H1 (cell line): ENCODE results near the gene PDPK1. TPM values are rescaled to one million over a fixed set of nuclear protein-coding genes. Genes with fewer than 3 reads are reported as not detected.
"Not testable (repeated sequence)": the region's sequence is repeated elsewhere in the genome, so short reads cannot be mapped to it uniquely, and the experiment has no call there.

ENCODE experiments used
- CTCF ChIA-PET: fragments of 300-600 bp; sonication (Branson Sonifier 250); formaldehyde crosslinking; loops from one replicate; lab custom pipeline; 2021; ENCODE audit not compliant: partially characterized antibody; lab: Charles Lee
- POLR2A ChIA-PET: fragments of 300-600 bp; sonication (Branson Sonifier 250); formaldehyde crosslinking; loops from one replicate; lab custom pipeline; 2021; ENCODE audit warnings: inconsistent platforms; ENCODE audit not compliant: partially characterized antibody; lab: Charles Lee
- DNase-seq, 2 experiments: peaks; one replicate each; pipeline versions ENCODE4 v3.0.0 to v3.0.0-alpha.2; 2010 to 2022; ENCODE audit warnings: low spot score in 2 of 2, low read depth in 1 of 2, mixed read lengths in 1 of 2
- FAIRE-seq: peaks from 2 replicates; lab custom pipeline; 2011; peaks lifted over from hg19 to GRCh38; lab: Jason Lieb, UNC
- H2AFZ ChIP-seq: 2 replicates; pipeline ENCODE4 v1.8.1; 2012; ENCODE audit warnings: low read length, inconsistent platforms
- H2AK5ac ChIP-seq: 2 replicates; pipeline ENCODE4 v1.6.1; 2013; ENCODE audit warnings: low read depth, low read length
- H2BK120ac ChIP-seq: replicated peaks from 2 replicates; pipeline ENCODE3; 2013; ENCODE audit warnings: low read depth, low read length, inconsistent platforms
- H2BK12ac ChIP-seq: 2 replicates; pipeline ENCODE4 v1.6.1; 2013; ENCODE audit warnings: low read depth, low read length
- H2BK15ac ChIP-seq: 2 replicates; pipeline ENCODE4 v1.6.1; 2013; ENCODE audit warnings: low read length
- H2BK20ac ChIP-seq: 2 replicates; pipeline ENCODE4 v1.6.1; 2013; ENCODE audit warnings: low read length
- H2BK5ac ChIP-seq: 2 replicates; pipeline ENCODE4 v1.6.1; 2013; ENCODE audit warnings: low read depth, low read length
- H3K14ac ChIP-seq: 2 replicates; pipeline ENCODE4 v1.6.1; 2013; ENCODE audit warnings: inconsistent platforms; ENCODE audit not compliant: insufficient read length
- H3K18ac ChIP-seq: 2 replicates; pipeline ENCODE4 v1.6.1; 2013; ENCODE audit warnings: low read length; ENCODE audit errors: extremely low read depth
- H3K23ac ChIP-seq: 2 replicates; pipeline ENCODE4 v1.6.1; 2013; ENCODE audit warnings: inconsistent platforms; ENCODE audit not compliant: insufficient read length
- H3K23me2 ChIP-seq: 2 replicates; pipeline ENCODE4 v1.6.1; 2013; ENCODE audit warnings: low read depth, low read length
- H3K27ac ChIP-seq: 2 replicates; pipeline ENCODE4 v1.6.1; 2011; ENCODE audit warnings: low read depth, low read length, inconsistent platforms
- H3K27me3 ChIP-seq, 4 experiments: replicated peaks in 1 of 4; 1 replicate in 1 of 4; 2 replicates in 3 of 4; pipeline versions ENCODE4 v1.6.1 to v1.8.1; 2011 to 2013; ENCODE audit warnings: low read length in 3 of 4, mild to moderate bottlenecking in 3 of 4, inconsistent platforms in 2 of 4, mixed read lengths in 2 of 4, moderate library complexity in 1 of 4; ENCODE audit not compliant: control insufficient read depth in 3 of 4, insufficient read depth in 3 of 4; ENCODE audit errors: extremely low read depth in 1 of 4
- H3K36me3 ChIP-seq, 4 experiments: 2 replicates each; pipeline versions ENCODE4 v1.6.1 to v1.8.1; 2011 to 2013; ENCODE audit warnings: mild to moderate bottlenecking in 4 of 4, low read length in 3 of 4, moderate library complexity in 2 of 4, control low read depth in 1 of 4, inconsistent platforms in 1 of 4; ENCODE audit not compliant: insufficient read depth in 4 of 4, control insufficient read depth in 2 of 4
- H3K4ac ChIP-seq: replicated peaks from 2 replicates; pipeline ENCODE3; 2013; ENCODE audit warnings: low read length, low read depth, mixed read lengths, inconsistent platforms; ENCODE audit not compliant: insufficient read length
- H3K4me1 ChIP-seq, 4 experiments: replicated peaks in 1 of 4; 1 replicate in 1 of 4; 2 replicates in 3 of 4; pipeline versions ENCODE4 v1.6.1 to v1.8.1; 2011 to 2013; ENCODE audit warnings: low read length in 3 of 4, inconsistent platforms in 2 of 4, mixed read lengths in 1 of 4; ENCODE audit not compliant: insufficient read depth in 4 of 4, control insufficient read depth in 3 of 4
- H3K4me2 ChIP-seq, 2 experiments: 2 replicates each; pipeline versions ENCODE4 v1.6.1 to v1.8.1; 2011 to 2013; ENCODE audit warnings: low read depth in 2 of 2, low read length in 2 of 2, control low read depth in 1 of 2, inconsistent platforms in 1 of 2, mild to moderate bottlenecking in 1 of 2; ENCODE audit not compliant: insufficient read depth in 1 of 2
- H3K4me3 ChIP-seq, 4 experiments: fragments of 200-600, 300-600 bp in 1 of 4; sonication (generic), shearing (Covaris generic), sonication (Bioruptor Twin) in 1 of 4; 2 replicates each; pipeline versions ENCODE4 v1.5.1 to v1.8.1; 2011 to 2016; ENCODE audit warnings: low read length in 4 of 4, low read depth in 3 of 4, control low read depth in 2 of 4, inconsistent platforms in 2 of 4, mild to moderate bottlenecking in 2 of 4, mixed read lengths in 1 of 4, moderate library complexity in 1 of 4; ENCODE audit not compliant: insufficient read depth in 2 of 4; ENCODE audit errors: extremely low read depth in 1 of 4
- H3K56ac ChIP-seq: replicated peaks from 2 replicates; pipeline ENCODE3; 2013; ENCODE audit warnings: low read depth, mild to moderate bottlenecking, mixed read lengths, low read length, inconsistent platforms; ENCODE audit not compliant: insufficient read length
- H3K79me1 ChIP-seq: 2 replicates; pipeline ENCODE4 v1.6.1; 2013; ENCODE audit warnings: low read depth, low read length, control low read depth
- H3K79me2 ChIP-seq, 2 experiments: 2 replicates each; pipeline versions ENCODE4 v1.6.1 to v1.8.1; 2012 to 2013; ENCODE audit warnings: low read length in 2 of 2, mild to moderate bottlenecking in 2 of 2, inconsistent platforms in 1 of 2; ENCODE audit not compliant: insufficient read depth in 2 of 2, control insufficient read depth in 1 of 2
- H3K9ac ChIP-seq, 4 experiments: replicated peaks in 1 of 4; 1 replicate in 1 of 4; 2 replicates in 3 of 4; pipeline versions ENCODE4 v1.6.1 to v1.8.1; 2011 to 2013; ENCODE audit warnings: low read depth in 3 of 4, low read length in 3 of 4, control low read depth in 2 of 4, mild to moderate bottlenecking in 2 of 4, moderate library complexity in 2 of 4, inconsistent platforms in 1 of 4; ENCODE audit errors: extremely low read depth in 1 of 4
- H3K9me3 ChIP-seq, 2 experiments: 2 replicates each; pipeline versions ENCODE4 v1.6.1 to v1.8.1; 2012 to 2013; ENCODE audit warnings: mild to moderate bottlenecking in 2 of 2, moderate library complexity in 2 of 2, control low read depth in 1 of 2, inconsistent platforms in 1 of 2, low read depth in 1 of 2, low read length in 1 of 2, mixed read lengths in 1 of 2; ENCODE audit not compliant: insufficient read depth in 2 of 2
- H4K20me1 ChIP-seq, 2 experiments: replicated peaks in 1 of 2; 2 replicates each; pipeline versions ENCODE3 to v1.8.1; 2011 to 2013; ENCODE audit warnings: inconsistent platforms in 2 of 2, low read length in 2 of 2, mild to moderate bottlenecking in 1 of 2; ENCODE audit not compliant: insufficient read depth in 2 of 2, control insufficient read depth in 1 of 2
- H4K5ac ChIP-seq: 2 replicates; pipeline ENCODE4 v1.6.1; 2013; ENCODE audit warnings: low read length, low read depth, mixed read lengths, inconsistent platforms; ENCODE audit not compliant: insufficient read length
- H4K8ac ChIP-seq: 2 replicates; pipeline ENCODE4 v1.8.0; 2013; ENCODE audit warnings: mild to moderate bottlenecking, moderate library complexity, low read length, inconsistent platforms; ENCODE audit not compliant: insufficient read depth; ENCODE audit errors: extremely low read depth
- H4K91ac ChIP-seq: replicated peaks from 2 replicates; pipeline ENCODE3; 2013; ENCODE audit warnings: low read length, mixed read lengths, inconsistent platforms; ENCODE audit not compliant: insufficient read length
- WGBS, 2 experiments: shearing (Covaris generic) in 1 of 2; methylation state at CpG; one replicate each; pipeline versions ENCODE4 v1.1.6 to v1.1.7; 2013 to 2015; ENCODE audit warnings: low lambda C conversion rate in 2 of 2, mixed read lengths in 2 of 2, inconsistent platforms in 1 of 2, low coverage in 1 of 2, missing lambda C conversion rate in 1 of 2; ENCODE audit not compliant: insufficient replicate concordance in 2 of 2, insufficient coverage in 1 of 2, insufficient read length in 1 of 2; ENCODE audit errors: extremely low coverage in 1 of 2, missing lambda C conversion rate in 1 of 2; 5-methylcytosine and 5-hydroxymethylcytosine counted together
- polyA plus RNA-seq, 7 experiments: library from polyadenylated mRNA; depleted of rRNA in 3 of 7; stranded (reverse) in 5 of 7; unstranded in 2 of 7; fragments of >200 nt in 5 of 7; fragments of 200-250 nt in 2 of 7; gene quantifications; 1 replicate in 5 of 7; 2 replicates in 1 of 7; 4 replicates in 1 of 7; pipeline versions ENCODE4 v1.2.1 to v1.2.3, GENCODE V29; 2011 to 2013; ENCODE audit warnings: missing spikeins in 2 of 7, mixed read lengths in 2 of 7
- total RNA-seq: library from RNA; stranded (reverse); fragmentation: NEBNext Ultra II Directional; extraction: Animal tissue kit (Norgen Biotek cat#: 25700); gene quantifications from 2 replicates; pipeline ENCODE4 v1.2.1, GENCODE V29; 2021

Gene PDPK1
- total and polyA plus RNA-seq, 2 of the 8 experiments (the other 6 are each of a cell fraction or from before 2014, with no cell fraction given), result 17.1 to 27.8 TPM

DNA sequence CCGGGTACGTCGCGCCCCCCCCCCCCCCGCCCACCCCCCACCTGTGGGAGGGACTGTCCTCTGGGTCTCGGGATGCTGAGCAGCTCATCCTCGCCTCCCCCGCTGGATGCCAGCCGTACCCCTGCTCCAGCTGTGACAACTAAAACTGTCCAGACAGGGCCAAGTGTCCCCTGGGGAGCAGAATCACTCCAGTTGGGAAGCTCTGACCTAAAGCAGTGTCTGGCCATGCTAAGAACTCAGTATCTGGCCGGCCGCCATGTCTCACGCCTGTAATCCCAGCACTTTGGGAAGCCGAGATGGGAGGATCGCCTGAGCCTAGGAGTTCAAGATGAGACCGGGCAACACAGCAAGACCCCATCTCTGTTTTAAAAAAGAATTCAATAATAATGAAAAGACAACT lies 83.0 kb downstream of the PDPK1 start:
- H3K14ac ChIP-seq, DNase-seq, H3K4me2 ChIP-seq, H2AK5ac ChIP-seq, H3K18ac ChIP-seq, FAIRE-seq, H3K27me3 ChIP-seq, H3K27ac ChIP-seq, H2BK20ac ChIP-seq, H2BK15ac ChIP-seq, H2BK120ac ChIP-seq, H4K5ac ChIP-seq, H2BK12ac ChIP-seq, H3K4me1 ChIP-seq, H4K20me1 ChIP-seq, H3K36me3 ChIP-seq, H3K23me2 ChIP-seq, CTCF ChIA-PET, H4K8ac ChIP-seq, H4K91ac ChIP-seq, H2BK5ac ChIP-seq, H3K56ac ChIP-seq, H3K23ac ChIP-seq, H3K9me3 ChIP-seq, POLR2A ChIA-PET, H2AFZ ChIP-seq, H3K79me2 ChIP-seq, H3K79me1 ChIP-seq, H3K4me3 ChIP-seq, H3K9ac ChIP-seq, H3K4ac ChIP-seq: not testable (repeated sequence)
- no CpG with 5 or more reads among the region's 15 CpGs for WGBS, 2 experiments

DNA sequence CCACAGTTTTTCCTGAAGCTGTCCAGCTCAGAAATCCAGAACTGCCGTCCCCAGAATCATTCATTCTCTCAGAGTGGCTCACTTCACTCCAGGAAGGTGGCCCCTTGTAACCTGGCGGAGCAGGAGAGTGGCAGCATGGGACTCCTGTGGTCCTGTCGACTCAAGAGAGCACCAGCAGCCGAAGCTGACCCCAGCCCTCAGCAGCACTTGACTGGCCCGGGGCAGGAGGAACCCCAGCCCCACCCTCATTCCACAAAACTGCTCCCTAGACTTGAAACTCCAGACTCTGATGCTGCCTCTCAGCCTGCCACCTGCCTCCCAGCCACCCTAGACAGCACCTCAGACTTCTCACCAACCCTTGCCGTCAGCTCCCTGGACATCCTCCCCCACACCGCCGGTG lies 83.6 kb downstream of the PDPK1 start:
- H3K4me3 ChIP-seq, H3K56ac ChIP-seq, H3K4me2 ChIP-seq, H3K79me2 ChIP-seq, H3K9me3 ChIP-seq, H2BK5ac ChIP-seq, H2BK15ac ChIP-seq, H2BK20ac ChIP-seq, H4K91ac ChIP-seq, H2AFZ ChIP-seq, H2BK12ac ChIP-seq, H3K79me1 ChIP-seq, H4K5ac ChIP-seq, CTCF ChIA-PET, FAIRE-seq, H4K8ac ChIP-seq, H3K36me3 ChIP-seq, H3K4me1 ChIP-seq, H3K27ac ChIP-seq, H3K27me3 ChIP-seq, POLR2A ChIA-PET, H2AK5ac ChIP-seq, H3K9ac ChIP-seq, H3K23ac ChIP-seq, H3K14ac ChIP-seq, DNase-seq, H3K18ac ChIP-seq, H3K23me2 ChIP-seq, H4K20me1 ChIP-seq, H3K4ac ChIP-seq, H2BK120ac ChIP-seq: not testable (repeated sequence)
- 89% methylated on average over 4 of the region's 8 CpGs; no CpG with 5 or more reads in 1 of the 2 experiments for WGBS, 2 experiments
